H1 (cell line): Measurements from ENCODE around the gene DBNDD2. TPM values are rescaled to one million over a fixed set of nuclear protein-coding genes. Genes with fewer than 3 reads are reported as not detected.

Experiments
- CREB1 ChIP-seq: IDR thresholded peaks from 2 replicates; pipeline ENCODE4 v1.6.1; 2012; ENCODE audit warnings: inconsistent platforms
- CTBP2 ChIP-seq: IDR thresholded peaks from 2 replicates; pipeline ENCODE4 v1.7.0; 2011; ENCODE audit warnings: borderline replicate concordance, mild to moderate bottlenecking, moderate library complexity, mixed read lengths, low read length; ENCODE audit not compliant: insufficient read depth, insufficient read length
- polyA plus RNA-seq, 7 experiments: library from polyadenylated mRNA; depleted of rRNA in 3 of 7; stranded (reverse) in 5 of 7; unstranded in 2 of 7; fragments of >200 nt in 5 of 7; fragments of 200-250 nt in 2 of 7; gene quantifications; 1 replicate in 5 of 7; 2 replicates in 1 of 7; 4 replicates in 1 of 7; pipeline versions ENCODE4 v1.2.1 to v1.2.3, GENCODE V29; 2011 to 2013; ENCODE audit warnings: missing spikeins in 2 of 7, mixed read lengths in 2 of 7
- total RNA-seq: library from RNA; stranded (reverse); fragmentation: NEBNext Ultra II Directional; extraction: Animal tissue kit (Norgen Biotek cat#: 25700); gene quantifications from 2 replicates; pipeline ENCODE4 v1.2.1, GENCODE V29; 2021
- TF ChIP-seq, protein P1 (sequence below): fragments of 300-600 bp; sonication (generic); IDR thresholded peaks from 2 replicates; pipeline ENCODE4 v1.7.1; 2012; ENCODE audit warnings: low read length, moderate library complexity, mild to moderate bottlenecking, inconsistent platforms; ENCODE audit not compliant: insufficient replicate concordance

The DBNDD2 gene
- total and polyA plus RNA-seq, 2 of the 8 experiments (the other 6 are each of a cell fraction or from before 2014, with no cell fraction given) = 55.8 to 96.3 TPM

GRCh38 chr20:45459606-45460005 is 51.5 kb downstream of the DBNDD2 start (continued):
- TF ChIP-seq, protein P1, sequence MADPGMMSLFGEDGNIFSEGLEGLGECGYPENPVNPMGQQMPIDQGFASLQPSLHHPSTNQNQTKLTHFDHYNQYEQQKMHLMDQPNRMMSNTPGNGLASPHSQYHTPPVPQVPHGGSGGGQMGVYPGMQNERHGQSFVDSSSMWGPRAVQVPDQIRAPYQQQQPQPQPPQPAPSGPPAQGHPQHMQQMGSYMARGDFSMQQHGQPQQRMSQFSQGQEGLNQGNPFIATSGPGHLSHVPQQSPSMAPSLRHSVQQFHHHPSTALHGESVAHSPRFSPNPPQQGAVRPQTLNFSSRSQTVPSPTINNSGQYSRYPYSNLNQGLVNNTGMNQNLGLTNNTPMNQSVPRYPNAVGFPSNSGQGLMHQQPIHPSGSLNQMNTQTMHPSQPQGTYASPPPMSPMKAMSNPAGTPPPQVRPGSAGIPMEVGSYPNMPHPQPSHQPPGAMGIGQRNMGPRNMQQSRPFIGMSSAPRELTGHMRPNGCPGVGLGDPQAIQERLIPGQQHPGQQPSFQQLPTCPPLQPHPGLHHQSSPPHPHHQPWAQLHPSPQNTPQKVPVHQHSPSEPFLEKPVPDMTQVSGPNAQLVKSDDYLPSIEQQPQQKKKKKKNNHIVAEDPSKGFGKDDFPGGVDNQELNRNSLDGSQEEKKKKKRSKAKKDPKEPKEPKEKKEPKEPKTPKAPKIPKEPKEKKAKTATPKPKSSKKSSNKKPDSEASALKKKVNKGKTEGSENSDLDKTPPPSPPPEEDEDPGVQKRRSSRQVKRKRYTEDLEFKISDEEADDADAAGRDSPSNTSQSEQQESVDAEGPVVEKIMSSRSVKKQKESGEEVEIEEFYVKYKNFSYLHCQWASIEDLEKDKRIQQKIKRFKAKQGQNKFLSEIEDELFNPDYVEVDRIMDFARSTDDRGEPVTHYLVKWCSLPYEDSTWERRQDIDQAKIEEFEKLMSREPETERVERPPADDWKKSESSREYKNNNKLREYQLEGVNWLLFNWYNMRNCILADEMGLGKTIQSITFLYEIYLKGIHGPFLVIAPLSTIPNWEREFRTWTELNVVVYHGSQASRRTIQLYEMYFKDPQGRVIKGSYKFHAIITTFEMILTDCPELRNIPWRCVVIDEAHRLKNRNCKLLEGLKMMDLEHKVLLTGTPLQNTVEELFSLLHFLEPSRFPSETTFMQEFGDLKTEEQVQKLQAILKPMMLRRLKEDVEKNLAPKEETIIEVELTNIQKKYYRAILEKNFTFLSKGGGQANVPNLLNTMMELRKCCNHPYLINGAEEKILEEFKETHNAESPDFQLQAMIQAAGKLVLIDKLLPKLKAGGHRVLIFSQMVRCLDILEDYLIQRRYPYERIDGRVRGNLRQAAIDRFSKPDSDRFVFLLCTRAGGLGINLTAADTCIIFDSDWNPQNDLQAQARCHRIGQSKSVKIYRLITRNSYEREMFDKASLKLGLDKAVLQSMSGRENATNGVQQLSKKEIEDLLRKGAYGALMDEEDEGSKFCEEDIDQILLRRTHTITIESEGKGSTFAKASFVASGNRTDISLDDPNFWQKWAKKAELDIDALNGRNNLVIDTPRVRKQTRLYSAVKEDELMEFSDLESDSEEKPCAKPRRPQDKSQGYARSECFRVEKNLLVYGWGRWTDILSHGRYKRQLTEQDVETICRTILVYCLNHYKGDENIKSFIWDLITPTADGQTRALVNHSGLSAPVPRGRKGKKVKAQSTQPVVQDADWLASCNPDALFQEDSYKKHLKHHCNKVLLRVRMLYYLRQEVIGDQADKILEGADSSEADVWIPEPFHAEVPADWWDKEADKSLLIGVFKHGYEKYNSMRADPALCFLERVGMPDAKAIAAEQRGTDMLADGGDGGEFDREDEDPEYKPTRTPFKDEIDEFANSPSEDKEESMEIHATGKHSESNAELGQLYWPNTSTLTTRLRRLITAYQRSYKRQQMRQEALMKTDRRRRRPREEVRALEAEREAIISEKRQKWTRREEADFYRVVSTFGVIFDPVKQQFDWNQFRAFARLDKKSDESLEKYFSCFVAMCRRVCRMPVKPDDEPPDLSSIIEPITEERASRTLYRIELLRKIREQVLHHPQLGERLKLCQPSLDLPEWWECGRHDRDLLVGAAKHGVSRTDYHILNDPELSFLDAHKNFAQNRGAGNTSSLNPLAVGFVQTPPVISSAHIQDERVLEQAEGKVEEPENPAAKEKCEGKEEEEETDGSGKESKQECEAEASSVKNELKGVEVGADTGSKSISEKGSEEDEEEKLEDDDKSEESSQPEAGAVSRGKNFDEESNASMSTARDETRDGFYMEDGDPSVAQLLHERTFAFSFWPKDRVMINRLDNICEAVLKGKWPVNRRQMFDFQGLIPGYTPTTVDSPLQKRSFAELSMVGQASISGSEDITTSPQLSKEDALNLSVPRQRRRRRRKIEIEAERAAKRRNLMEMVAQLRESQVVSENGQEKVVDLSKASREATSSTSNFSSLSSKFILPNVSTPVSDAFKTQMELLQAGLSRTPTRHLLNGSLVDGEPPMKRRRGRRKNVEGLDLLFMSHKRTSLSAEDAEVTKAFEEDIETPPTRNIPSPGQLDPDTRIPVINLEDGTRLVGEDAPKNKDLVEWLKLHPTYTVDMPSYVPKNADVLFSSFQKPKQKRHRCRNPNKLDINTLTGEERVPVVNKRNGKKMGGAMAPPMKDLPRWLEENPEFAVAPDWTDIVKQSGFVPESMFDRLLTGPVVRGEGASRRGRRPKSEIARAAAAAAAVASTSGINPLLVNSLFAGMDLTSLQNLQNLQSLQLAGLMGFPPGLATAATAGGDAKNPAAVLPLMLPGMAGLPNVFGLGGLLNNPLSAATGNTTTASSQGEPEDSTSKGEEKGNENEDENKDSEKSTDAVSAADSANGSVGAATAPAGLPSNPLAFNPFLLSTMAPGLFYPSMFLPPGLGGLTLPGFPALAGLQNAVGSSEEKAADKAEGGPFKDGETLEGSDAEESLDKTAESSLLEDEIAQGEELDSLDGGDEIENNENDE = no peak
- TF ChIP-seq CTBP2 (no peak), CREB1 (no peak)
